DND-41 (cell line): ENCODE data around the gene ANKMY2.

Experiments used
- ATAC-seq: fragments of 200-7000 bp; cut with Tn5 transposase; 3 replicates; pipeline ENCODE4 v1.9.1; 2021; ENCODE audit warnings: low read depth; ENCODE audit not compliant: insufficient read depth
- DNase-seq: peaks from one replicate; pipeline ENCODE4 v3.0.0-alpha.2; 2020
- H2AFZ ChIP-seq: 2 replicates; pipeline ENCODE4 v1.6.0; 2012; ENCODE audit warnings: low read depth, low read length
- H3K27ac ChIP-seq: 2 replicates; pipeline ENCODE4 v1.5.1; 2012; ENCODE audit warnings: low read length, inconsistent platforms
- H3K27me3 ChIP-seq: fragments of 200-600 bp; sonication (generic); 2 replicates; pipeline ENCODE4 v1.6.0; 2012; ENCODE audit warnings: low read length, mild to moderate bottlenecking, inconsistent platforms; ENCODE audit not compliant: insufficient read depth, poor library complexity
- H3K36me3 ChIP-seq: 2 replicates; pipeline ENCODE4 v1.5.1; 2012; ENCODE audit warnings: low read length, inconsistent platforms; ENCODE audit not compliant: insufficient read depth
- H3K4me1 ChIP-seq: 2 replicates; pipeline ENCODE4 v1.5.1; 2012; ENCODE audit warnings: mild to moderate bottlenecking, low read length; ENCODE audit not compliant: insufficient read depth
- H3K4me2 ChIP-seq: 2 replicates; pipeline ENCODE4 v1.6.0; 2012; ENCODE audit warnings: mild to moderate bottlenecking, moderate library complexity, low read length, inconsistent platforms; ENCODE audit not compliant: insufficient read depth
- H3K4me3 ChIP-seq, 2 experiments: fragments of 200-600 bp in 1 of 2; shearing (Covaris generic) in 1 of 2; 2 replicates each; pipeline ENCODE4 v1.5.1; 2012 to 2016; ENCODE audit warnings: inconsistent platforms in 2 of 2, low read length in 2 of 2, mild to moderate bottlenecking in 2 of 2, low read depth in 1 of 2, moderate library complexity in 1 of 2
- H3K79me2 ChIP-seq: 2 replicates; pipeline ENCODE4 v1.6.0; 2012; ENCODE audit warnings: low read length, inconsistent platforms; ENCODE audit not compliant: insufficient read depth
- H3K9ac ChIP-seq: 2 replicates; pipeline ENCODE4 v1.6.0; 2012; ENCODE audit warnings: low read depth, mild to moderate bottlenecking, inconsistent platforms, low read length, moderate library complexity
- H3K9me3 ChIP-seq: 2 replicates; pipeline ENCODE4 v1.5.1; 2012; ENCODE audit warnings: low read length, moderate library complexity, mild to moderate bottlenecking, inconsistent platforms; ENCODE audit not compliant: insufficient read depth, severe bottlenecking
- H4K20me1 ChIP-seq: 2 replicates; pipeline ENCODE4 v1.6.0; 2012; ENCODE audit warnings: low read length; ENCODE audit not compliant: insufficient read depth
- EZH2 ChIP-seq: IDR thresholded peaks from 3 replicates; pipeline ENCODE4 v1.6.1; 2012; ENCODE audit warnings: borderline replicate concordance, low read depth, mild to moderate bottlenecking, moderate library complexity, low read length, inconsistent platforms; ENCODE audit not compliant: severe bottlenecking
- TF ChIP-seq, protein P1 (sequence below): IDR thresholded peaks from 2 replicates; pipeline ENCODE4 v1.5.1; 2012; ENCODE audit warnings: borderline replicate concordance, low read length, moderate library complexity, mild to moderate bottlenecking; ENCODE audit not compliant: poor library complexity, severe bottlenecking; ENCODE audit errors: extremely low read depth

The ANKMY2 gene

DNA sequence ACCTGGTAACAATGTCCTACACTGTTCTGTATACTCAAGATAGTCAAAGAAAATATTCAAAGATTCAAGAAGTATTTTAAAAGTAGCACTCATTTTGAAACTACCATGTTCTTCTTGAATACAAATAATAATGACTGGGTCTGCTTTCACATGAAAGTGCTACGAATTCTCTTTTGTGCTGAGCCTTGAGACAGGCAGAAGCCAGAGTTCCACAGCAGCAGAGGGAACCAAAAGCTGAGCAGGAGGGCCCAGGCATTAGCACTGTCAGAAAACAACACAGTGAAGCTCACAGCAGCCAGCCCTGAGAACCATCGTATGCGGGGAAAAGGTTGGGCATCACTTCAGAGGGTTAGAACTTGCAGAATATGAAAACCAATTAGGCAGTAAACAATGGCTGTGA lies 38.9 kb downstream of the ANKMY2 start:
- no peaks in the 10 kb centered on the region for H3K9me3 ChIP-seq
- H3K27me3 ChIP-seq, result no peaks in the 10 kb centered on the region
- no peaks in the 10 kb centered on the region for H3K79me2 ChIP-seq
- DNase-seq (no peak), ATAC-seq (no peak)
- no peak overlapping the region for H2AFZ ChIP-seq
- no peak overlapping the region for H3K4me3 ChIP-seq
- peaks cover 56% of the 10 kb centered on the region for H3K36me3 ChIP-seq
- no peaks in the 10 kb centered on the region for H4K20me1 ChIP-seq
- H3K4me2 ChIP-seq, result no peak overlapping the region
- H3K27ac ChIP-seq, result no peak overlapping the region
- H3K4me1 ChIP-seq, result no peaks in the 10 kb centered on the region
- no peak overlapping the region for H3K9ac ChIP-seq
- TF ChIP-seq, protein P1, sequence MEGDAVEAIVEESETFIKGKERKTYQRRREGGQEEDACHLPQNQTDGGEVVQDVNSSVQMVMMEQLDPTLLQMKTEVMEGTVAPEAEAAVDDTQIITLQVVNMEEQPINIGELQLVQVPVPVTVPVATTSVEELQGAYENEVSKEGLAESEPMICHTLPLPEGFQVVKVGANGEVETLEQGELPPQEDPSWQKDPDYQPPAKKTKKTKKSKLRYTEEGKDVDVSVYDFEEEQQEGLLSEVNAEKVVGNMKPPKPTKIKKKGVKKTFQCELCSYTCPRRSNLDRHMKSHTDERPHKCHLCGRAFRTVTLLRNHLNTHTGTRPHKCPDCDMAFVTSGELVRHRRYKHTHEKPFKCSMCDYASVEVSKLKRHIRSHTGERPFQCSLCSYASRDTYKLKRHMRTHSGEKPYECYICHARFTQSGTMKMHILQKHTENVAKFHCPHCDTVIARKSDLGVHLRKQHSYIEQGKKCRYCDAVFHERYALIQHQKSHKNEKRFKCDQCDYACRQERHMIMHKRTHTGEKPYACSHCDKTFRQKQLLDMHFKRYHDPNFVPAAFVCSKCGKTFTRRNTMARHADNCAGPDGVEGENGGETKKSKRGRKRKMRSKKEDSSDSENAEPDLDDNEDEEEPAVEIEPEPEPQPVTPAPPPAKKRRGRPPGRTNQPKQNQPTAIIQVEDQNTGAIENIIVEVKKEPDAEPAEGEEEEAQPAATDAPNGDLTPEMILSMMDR, result no peak
- TF ChIP-seq EZH2, result no peak

DNA sequence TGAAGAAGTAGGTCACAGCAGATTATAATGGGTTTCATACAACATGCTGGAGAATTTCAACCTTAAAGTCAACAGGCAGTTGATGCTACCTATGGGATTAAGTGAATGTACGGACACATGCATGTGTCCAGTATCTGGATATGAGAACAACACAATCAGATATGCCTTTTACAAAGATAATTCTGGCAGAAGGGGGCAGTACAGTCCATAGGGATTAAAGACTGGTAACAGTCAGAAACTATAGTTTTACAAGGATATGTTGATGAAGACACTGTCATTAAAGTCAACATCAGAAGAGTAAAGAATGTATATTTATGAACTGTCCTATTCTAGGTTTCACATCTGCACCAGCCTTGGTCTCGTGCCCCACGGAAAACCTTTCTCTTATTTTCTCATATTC lies 41.5 kb downstream of the ANKMY2 start:
- no peaks in the 10 kb centered on the region for H3K79me2 ChIP-seq
- no peaks in the 10 kb centered on the region for H4K20me1 ChIP-seq
- no peaks in the 10 kb centered on the region for H3K9me3 ChIP-seq
- H3K36me3 ChIP-seq, result peaks cover 57% of the 10 kb centered on the region
- no peak overlapping the region for H3K27ac ChIP-seq
- DNase-seq, result no peak
- TF ChIP-seq, protein P1, result peak; percentile 21
- TF ChIP-seq EZH2, result no peak
- no peak overlapping the region for H2AFZ ChIP-seq
- H3K27me3 ChIP-seq, result no peaks in the 10 kb centered on the region
- H3K9ac ChIP-seq, result no peak overlapping the region
- no peak overlapping the region for H3K4me2 ChIP-seq
- no peaks in the 10 kb centered on the region for H3K4me1 ChIP-seq
- ATAC-seq, result no peak
- no peak overlapping the region for H3K4me3 ChIP-seq

DNA sequence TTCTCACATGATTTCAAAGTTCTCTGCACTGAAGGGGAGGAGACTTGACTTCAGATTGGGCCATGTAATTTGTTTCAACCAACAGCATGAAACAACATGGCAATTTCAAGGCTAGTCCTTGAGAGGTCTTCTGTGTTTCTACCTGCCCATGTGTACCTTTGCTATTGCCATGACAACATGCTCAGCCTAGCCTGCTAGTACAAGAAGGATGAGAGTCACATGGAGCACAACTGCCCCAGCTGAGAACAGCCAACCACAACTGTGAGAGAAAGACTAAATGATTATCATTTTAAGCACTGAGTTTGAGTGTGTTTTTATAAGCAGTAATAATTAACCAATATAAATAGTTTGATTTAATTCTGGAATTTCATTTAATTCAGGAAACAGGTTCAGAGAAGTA lies 41.9 kb downstream of the ANKMY2 start:
- H3K4me1 ChIP-seq, result no peaks in the 10 kb centered on the region
- ATAC-seq (no peak), DNase-seq (no peak)
- H3K27me3 ChIP-seq, result no peaks in the 10 kb centered on the region
- no peaks in the 10 kb centered on the region for H3K9me3 ChIP-seq
- H3K27ac ChIP-seq, result no peak overlapping the region
- no peak overlapping the region for H2AFZ ChIP-seq
- peaks cover 55% of the 10 kb centered on the region for H3K36me3 ChIP-seq
- H3K4me2 ChIP-seq, result no peak overlapping the region
- TF ChIP-seq, protein P1, result no peak
- TF ChIP-seq EZH2, result no peak
- no peaks in the 10 kb centered on the region for H4K20me1 ChIP-seq
- no peak overlapping the region for H3K4me3 ChIP-seq
- H3K79me2 ChIP-seq, result no peaks in the 10 kb centered on the region
- H3K9ac ChIP-seq, result no peak overlapping the region

DNA sequence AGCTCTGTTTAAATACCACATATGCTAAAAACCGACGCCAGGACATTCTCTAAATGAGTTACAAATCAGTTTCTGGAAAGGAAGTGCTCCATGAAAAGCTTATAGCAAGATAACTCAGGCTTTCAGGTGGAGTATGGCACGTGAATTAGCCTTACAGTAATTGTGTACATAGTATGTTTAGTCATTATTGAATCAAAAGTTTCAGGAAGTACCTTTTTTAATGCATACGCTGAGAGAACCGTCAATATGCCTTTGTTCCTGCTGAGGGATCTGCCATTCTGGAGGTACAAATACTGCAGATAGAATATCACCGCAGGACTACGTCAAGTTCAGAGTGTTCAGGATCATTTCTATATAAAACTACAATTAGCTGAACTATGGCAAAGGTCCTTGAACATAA lies 45.7 kb downstream of the ANKMY2 start:
- Histone ChIP-seq H3K4me2 (no peak overlapping the region), H3K36me3 (peaks cover 49% of the 10 kb centered on the region)

More for the DNA sequence above, 45.7 kb downstream of the ANKMY2 start:
- Histone ChIP-seq H3K9me3 (no peaks in the 10 kb centered on the region), H2AFZ (no peak overlapping the region), H3K79me2 (no peaks in the 10 kb centered on the region), H3K27ac (no peak overlapping the region), H4K20me1 (no peaks in the 10 kb centered on the region), H3K9ac (no peak overlapping the region), H3K4me3 (no peak overlapping the region), H3K4me1 (no peaks in the 10 kb centered on the region), H3K27me3 (no peaks in the 10 kb centered on the region)
- DNase-seq, result no peak
- TF ChIP-seq, protein P1, result no peak
- no peak for ATAC-seq
